G401 (cell line): ENCODE data around the gene RIOX2. TPM values are rescaled to one million over a fixed set of nuclear protein-coding genes. Genes with fewer than 3 reads are reported as not detected.

Experiments
- DNase-seq: peaks from one replicate; pipeline ENCODE4 v3.0.0-alpha.2; 2015; ENCODE audit warnings: low spot score
- in situ Hi-C: cut with HindIII; loops from 2 replicates; pipeline ENCODE4 v1.10.0; 2016; ENCODE audit warnings: low sequenced_read_pairs, mixed read lengths
- total RNA-seq: library from RNA; depleted of rRNA; stranded (reverse); fragments of >200 nt; shearing (Covaris generic); gene quantifications from 2 replicates; pipeline ENCODE4 v1.2.3, GENCODE V29; 2014

Gene RIOX2
- total RNA-seq, 1 experiment from 2014 or later: 28.3 TPM

DNA sequence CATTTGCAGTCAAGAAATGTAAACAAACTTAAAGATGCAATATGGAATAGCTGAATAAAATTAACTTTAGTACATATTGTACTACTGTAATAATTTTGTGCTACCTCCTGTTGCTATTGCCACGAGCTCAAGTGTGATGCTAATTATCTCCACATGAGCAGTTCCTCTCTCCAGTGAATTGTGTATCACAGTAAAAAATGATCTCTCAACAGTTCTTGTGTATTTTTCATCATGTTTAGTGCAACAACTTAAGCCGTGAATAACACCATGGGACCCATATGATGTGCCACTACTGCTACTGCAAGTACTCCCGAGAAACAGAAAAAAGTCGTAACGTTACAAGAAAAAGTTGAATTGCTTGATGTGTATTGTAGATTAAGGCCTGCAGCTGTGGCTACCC is 12.4 kb downstream of the RIOX2 start:
- DNase-seq: no peak
- in situ Hi-C loops: no loop called here

DNA sequence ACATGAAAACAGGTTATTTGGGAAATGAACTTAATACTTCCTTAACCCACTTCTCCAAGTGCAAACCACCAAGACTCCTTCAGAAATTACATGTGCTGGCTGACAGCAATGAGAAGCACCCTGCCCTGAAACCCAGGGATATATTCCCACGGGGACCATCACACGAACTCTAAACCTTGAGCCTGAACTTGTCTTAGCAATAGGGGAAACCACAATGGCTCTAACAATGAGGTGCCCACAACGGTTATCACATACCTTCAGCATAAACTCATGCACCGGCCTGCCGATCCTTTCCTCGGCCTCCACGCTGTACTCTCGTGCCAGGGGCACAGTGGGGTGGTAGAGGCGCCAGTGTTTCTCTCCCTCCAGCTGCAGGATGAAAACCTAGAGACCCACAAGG is 13.4 kb downstream of the RIOX2 start:
- no peak for DNase-seq
- in situ Hi-C loops: no loop called here

DNA sequence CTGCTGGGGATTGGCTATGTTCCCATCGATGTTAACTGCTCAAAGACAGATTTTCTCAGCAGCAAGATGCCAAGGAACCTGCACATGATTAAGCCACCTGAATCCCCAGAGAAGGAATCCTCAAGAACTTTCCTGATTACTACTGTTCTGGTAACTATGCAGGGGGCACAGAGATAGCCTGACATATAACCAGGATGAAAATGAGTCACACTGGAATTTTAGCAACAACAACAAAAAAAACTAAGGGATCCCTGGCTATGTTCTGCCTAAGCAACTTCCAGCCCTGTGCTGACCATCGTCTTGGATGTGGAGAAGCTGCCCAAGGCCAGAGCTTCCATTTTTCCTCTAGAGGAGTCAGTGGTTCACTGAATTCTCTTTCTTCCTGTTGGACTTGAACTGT is 13.8 kb downstream of the RIOX2 start:
- in situ Hi-C loops: no loop called here
- no peak for DNase-seq

DNA sequence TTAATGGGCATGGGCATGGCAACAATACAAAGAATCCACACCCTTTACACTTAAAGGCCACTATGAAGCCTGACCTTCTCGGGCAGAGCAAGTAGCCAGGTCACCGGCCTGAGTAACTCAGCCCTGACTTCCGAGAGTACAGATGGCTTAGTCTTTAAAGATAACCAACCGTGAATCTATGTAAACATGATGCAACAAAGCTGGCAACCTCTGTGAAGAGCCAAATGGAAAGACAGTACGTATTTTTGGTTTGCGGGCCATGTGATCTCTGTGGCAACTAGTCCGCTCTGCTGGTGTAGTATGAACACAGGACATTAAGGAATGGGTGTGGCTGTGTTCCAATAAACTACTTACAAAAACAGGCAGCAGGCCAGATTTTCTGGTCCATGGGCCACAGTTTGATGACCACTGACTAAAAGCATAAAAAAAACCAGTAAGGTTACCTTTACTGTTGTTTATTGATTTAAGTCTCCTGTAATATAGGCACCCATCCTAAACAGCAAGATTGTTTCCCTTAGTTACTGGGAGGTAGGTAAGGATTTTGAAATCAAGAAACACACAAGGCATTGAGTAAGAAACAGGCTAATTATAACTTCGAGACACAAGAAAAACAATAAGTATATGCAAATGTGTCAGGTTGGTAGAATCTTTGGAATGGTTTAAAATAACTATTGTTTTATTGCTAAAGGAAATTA is 14.5 kb downstream of the RIOX2 start:
- in situ Hi-C loops: no loop called here
- no peak for DNase-seq

DNA sequence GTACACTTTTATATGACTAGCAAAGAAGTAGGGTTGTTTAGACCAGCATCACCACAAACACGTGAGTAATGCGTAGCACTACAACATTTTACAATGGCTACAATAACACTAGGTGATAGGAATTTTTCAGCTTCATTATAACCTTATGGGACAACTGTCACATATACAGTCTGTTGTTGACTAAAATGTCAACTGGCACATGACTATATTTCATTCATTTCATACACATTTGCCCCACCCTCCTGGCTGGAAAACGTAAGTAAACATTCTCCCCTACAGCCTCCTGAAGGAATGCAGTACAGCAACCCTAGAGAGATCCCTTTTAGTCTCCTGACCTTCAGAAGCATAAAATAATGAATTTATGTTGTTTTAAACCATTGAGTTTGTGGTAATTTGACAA is 16.2 kb downstream of the RIOX2 start:
- in situ Hi-C loops: no loop called here
- DNase-seq: no peak

DNA sequence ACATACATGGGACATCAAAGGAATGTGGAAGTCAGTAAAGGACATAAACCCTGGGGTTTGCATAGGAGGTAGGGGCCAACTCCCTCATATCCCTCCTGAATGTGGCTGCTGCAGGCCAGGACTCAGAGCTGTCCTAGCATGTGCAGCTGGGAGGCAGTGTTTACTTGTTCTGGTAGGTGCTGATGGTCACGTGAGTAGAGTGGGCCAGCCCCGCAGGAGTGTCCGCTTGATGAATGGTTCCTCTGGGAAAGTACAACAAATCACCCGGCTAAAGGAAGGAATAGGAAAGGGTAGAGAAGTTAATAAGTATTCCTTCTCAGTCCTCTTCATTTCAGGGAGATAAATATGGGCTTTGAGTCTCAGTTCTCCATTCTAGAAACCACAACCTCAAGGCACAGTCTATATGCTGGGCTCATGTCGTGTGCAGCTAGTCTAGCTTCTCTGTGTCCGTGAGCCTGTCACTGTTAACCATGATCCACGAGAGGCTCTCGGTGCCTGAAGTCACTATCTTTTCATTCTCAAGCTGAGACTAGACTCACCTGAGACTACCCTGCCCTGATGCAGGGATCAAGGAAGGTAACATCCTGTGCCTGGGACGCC is 17.9 kb downstream of the RIOX2 start:
- in situ Hi-C loops: no loop called here

DNA sequence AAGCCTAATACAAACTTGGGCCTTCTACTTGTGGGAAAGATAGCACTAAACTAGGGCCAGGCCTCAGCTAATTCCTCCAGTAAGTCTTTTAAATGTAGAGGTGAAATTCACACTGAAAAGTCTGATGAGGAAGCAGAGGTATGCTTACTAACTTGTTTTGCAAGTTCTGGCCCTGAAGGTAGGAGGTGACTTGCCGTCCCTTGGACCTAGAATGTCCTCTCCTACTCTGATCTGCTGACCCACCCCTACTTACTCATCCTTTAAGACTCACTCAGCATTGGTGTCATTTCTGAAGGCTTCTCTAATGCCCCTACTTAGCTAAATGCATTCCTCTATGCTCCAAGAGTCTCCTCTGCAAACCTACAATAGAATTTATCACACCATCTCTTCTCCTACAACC is 19.4 kb downstream of the RIOX2 start:
- DNase-seq: no peak
- in situ Hi-C loops: no loop called here

More for the DNA sequence above, 17.9 kb downstream of the RIOX2 start:
- DNase-seq: no peak

DNA sequence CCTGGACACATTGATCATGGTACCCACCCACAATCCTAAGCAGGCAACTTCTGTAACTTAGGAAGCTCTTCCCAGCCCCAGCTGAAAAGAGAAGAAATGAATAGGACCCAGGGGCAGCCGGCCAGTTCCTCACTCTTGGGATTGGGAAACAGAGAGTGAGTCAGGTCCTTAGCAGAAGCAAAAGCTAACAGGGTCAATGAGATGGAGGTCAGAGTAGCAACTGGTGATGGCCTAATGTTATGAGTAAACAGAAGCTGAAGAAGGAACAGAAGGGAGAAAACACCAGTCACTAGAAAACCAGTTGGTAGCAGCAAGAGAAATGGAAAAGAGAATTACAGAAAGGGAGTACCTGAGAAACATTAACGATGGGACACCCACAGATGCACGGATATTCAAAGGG is 20.0 kb downstream of the RIOX2 start:
- in situ Hi-C loops: no loop called here
- no peak for DNase-seq

DNA sequence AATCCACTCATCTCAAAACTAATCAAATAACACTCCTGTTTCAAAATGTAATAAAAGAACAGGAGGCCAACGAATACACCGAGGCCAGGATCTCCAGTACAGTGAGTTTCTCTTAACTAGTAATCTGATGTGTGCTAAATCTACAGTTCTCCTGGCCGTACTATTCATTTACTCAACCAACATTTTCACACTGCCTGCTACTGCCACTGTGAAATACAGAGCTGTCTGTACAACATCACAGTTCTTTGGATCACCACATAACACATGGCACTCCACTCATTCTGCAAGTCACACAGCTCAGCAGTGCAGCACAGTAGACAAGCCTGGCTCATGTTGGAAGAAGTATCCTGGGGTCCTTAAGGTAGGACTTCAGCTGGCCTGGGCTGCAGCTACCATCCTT is 21.9 kb downstream of the RIOX2 start:
- no peak for DNase-seq
- in situ Hi-C loops: no loop called here

DNA sequence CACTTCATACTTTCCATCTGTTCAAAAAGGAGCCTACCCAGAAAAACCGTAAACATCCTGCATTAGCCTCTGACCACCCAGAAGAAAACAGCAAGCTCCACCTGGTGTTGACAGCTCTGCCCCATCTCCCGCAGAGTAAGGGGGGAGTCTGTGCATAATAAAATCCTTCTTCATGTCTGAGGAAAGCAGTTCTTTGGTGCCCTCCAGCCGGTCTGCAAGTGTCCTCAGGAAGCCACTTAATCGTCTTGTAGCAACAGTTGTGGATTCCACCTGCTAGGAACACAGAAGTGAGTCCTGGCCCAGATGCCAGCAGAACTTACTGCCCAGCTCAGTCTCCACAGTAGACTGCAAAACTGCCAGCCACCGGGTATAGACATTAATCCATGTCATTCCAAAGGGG is 22.5 kb downstream of the RIOX2 start:
- peak; percentile 37 for DNase-seq
- in situ Hi-C loops: no loop called here

DNA sequence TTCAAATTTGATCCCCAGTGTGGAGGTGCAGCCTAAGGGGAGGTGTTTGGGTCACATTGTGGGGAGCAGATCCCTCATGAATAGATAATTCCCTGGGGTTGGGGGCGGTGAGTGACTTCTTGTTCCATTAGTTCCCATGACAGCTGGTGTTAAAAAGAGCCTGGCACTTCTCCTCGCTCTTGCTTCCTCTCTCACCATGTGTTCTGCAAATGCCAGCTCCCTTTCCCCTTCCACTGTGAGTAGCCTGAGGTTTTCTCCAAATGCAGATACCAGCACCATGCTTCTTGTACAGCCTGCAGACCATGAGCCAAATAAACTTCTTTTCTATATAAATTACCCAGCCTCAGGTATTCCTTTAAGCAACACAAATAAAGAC is 23.1 kb downstream of the RIOX2 start:
- peak; percentile 74 for DNase-seq
- in situ Hi-C loops: no loop called here

DNA sequence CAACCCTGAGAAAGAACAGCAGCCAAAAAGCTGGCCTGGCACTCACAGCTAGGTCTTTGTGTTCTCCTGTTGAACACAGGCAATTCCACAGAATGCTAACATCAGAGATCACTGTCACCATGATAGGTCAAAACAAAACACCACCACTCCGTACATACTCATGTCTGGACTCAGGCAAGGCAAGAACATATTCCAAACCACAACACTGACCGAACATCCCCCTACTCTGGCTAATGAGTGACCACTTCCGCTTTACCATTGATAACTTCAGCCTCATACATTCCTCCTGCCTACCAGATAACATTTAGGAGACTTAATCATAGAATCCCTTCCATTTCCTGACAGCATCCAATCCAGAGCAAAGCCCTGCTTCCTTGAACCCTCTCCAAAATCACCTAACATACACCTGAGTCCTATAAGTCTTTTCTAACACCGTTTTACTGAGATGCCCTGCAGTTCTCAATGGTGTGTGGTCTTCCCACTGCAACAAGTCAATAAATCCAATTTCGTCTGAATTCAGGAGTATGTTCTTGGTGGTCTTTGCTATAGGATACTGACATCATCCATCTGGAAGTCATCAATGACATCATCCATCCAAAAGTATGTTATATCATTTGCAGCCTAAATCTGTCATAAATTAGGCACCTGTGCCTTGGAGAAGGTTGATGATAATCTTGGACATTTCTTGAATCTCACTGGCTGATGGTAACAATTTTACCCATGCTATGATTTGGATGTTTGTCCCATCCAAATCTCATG is 23.7 kb downstream of the RIOX2 start:
- no peak for DNase-seq
- in situ Hi-C loops: no loop called here

DNA sequence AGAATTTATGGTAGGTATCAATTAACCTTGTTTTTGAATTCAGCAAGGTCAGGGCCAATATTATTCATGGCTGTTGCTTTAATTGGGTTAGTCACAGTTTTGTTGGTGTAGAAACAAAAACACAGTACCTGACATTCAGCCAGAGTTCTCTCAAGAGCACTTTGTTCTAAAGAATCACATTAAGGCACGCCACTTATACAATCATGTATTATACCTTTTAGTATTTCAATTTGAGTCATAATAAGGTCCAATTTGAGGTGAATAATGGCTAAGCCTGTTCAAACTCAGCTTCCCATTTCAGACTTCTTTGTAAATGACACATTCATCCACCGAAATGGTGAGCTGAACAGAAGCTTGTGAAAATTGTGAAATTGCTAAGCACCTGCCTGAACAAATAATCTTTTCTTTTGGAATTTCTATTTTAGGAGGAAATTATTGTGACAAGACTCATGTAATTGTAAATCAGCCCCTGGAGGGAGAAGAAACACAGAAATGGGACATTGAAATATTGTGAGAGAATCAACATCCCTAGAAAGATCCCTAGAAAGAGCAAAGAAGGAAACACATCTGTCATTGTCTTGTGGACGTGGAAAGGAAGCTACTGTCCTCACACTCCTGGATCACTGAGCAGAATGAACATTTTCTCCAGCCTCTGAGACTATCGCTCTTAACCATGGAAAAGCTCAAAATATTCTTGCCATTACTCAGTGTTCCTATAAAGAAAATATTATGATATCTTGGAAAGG is 29.3 kb downstream of the RIOX2 start:
- DNase-seq: no peak
- in situ Hi-C loops: no loop called here

DNA sequence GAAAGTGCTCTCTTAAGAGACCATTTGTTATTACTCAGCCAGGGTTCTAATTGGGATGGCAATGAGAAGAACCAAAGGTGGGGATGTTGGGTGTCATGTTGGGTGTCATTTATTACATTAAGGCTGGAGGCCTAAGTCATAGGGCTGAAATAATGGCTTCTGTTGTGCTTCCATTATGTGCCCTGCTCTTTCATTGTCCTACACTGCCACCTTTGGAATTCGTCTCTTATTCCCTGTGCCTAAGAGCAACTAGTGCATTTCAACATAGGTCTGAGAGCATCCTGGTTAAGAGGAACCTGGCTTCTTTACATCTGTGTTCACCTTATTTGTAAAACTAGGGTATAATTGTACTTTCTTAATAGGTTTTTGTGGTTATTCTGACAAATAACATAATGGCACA is 32.2 kb downstream of the RIOX2 start:
- in situ Hi-C loops: no loop called here
- no peak for DNase-seq

DNA sequence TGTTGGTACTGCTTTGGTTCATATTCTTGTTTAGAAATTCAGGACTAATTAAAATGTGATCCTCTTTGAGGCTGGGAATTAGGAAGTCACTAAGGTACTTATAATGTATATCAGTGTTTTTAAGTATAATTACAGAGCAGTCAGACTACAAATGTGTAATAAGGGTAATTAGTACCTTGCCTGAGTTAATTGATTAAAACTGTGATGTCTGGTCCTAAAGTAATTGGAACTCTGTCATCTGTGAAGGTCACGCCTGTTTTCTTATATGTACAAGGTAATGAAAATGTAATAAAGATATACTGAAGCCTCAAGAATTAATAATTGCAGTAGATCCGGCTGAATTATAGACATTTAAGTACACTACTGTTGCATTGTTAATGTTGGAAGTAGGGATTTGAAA is 32.8 kb downstream of the RIOX2 start:
- in situ Hi-C loops: no loop called here

DNA sequence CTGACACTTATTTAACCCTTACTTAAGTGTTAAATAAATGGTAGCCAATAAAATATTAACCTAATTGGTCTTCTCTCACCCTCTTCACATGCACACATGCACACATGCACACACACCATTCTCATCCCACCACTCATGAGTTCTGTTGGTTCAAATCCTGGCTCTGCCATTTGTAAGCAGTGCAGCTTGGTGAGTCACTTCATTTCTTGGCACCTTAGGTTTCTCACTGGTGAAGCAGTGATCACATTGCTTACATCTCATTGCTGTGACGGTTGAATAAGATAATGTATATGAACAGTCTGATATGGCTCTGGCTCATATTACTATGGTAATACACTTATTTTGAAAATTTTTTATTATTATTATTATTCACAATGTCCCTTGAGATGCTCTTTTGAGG is 33.8 kb downstream of the RIOX2 start:
- no peak for DNase-seq
- in situ Hi-C loops: no loop called here

More for the DNA sequence above, 32.8 kb downstream of the RIOX2 start:
- no peak for DNase-seq

DNA sequence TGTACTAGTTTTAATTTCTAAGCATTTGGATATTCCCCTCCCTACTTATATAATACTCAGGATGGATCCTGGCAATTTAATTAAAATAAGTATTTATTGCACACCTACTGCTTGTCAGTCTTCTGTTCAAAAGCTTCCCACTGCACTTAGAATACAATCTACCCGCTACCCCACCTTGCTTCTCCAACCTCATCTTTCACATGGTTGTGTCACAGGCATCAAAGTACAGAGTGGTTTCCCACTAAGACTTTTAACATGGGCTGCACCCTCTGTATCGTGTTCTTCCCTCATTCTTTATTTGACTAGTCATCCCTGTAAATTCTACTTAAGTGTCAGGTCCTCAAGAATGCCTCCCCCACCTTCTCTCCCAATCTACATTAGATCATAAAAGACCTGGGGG is 35.0 kb downstream of the RIOX2 start:
- in situ Hi-C loops: no loop called here
- no peak for DNase-seq

DNA sequence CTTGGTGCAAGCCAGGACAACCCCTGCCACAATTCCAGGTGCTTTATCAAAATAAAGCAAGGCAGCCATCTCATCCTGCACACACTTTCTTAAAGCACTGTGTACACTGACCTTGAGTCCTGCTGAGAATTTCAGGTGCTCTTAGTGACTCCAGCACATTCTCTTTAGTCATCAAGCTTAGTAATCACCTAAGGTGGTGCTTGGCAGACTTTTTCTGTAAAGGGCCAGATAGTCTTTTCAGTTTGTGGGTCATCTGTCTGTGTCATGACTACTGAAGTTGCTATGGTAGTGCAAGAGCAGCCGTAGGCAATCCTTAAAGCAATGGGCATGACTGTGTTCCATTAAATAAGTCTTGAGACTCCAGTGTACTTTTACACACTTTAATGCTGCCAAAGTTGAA is 36.4 kb downstream of the RIOX2 start:
- in situ Hi-C loops: no loop called here
- no peak for DNase-seq

DNA sequence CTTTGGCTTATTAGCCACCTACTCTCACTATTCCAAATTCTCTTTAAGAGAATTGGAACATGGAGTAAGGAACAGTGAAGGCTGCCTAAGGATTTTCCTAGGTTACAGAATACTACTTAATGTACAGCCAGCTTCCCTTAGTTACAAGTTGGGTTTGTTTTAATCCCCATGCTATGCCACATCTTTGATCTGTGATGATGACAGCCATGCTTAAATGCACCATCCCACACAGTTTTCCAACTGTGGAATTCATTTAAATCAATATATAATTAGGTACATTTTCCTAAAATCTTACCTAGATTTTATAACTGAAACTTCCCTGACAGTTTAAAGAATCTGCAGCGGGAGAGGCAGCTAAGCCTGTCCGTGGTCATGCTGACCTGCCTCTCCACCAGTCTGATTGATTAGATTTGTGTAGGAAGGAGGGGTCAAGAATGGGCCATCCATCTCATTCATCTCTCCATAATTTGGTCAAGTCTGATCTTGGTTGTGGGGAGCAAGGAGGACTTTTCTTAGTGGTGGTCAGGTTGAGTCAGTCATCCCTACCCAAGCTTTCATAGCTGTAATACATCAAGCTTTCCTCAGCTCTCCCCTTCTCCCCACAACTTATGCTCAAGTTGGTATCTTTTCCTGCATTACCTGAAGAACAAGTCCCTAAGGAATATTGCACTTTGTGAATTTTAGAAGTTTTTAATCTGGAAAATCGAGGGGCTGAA is 37.1 kb downstream of the RIOX2 start:
- in situ Hi-C loops: no loop called here
- DNase-seq: no peak
